WTC11 (cell line): ENCODE data around the gene TSHZ3. TPM values are rescaled to one million over a fixed set of nuclear protein-coding genes. Genes with fewer than 3 reads are reported as not detected.

ENCODE experiments used
- ATAC-seq: fragments of 200-7000 bp; cut with Tn5 transposase; 2 replicates; pipeline ENCODE4 v1.10.0; 2021; ENCODE audit warnings: mild to moderate bottlenecking, moderate library complexity
- CTCF ChIA-PET: fragments of 300-600 bp; sonication (Branson Sonifier 250); formaldehyde crosslinking; loops from one replicate; lab custom pipeline; 2021; ENCODE audit warnings: antibody characterized with exemption; lab: Charles Lee
- POLR2A ChIA-PET: fragments of 350-600 bp; sonication (Branson Sonifier 250); formaldehyde crosslinking; loops from one replicate; lab custom pipeline; 2021; ENCODE audit warnings: antibody characterized with exemption; lab: Charles Lee
- DNase-seq: peaks from one replicate; pipeline ENCODE4 v3.0.0; 2021; ENCODE audit warnings: low spot score
- H3K27ac Mint-ChIP-seq: 2 replicates; pipeline ENCODE4 v1.8.0; 2021; ENCODE audit warnings: mixed read lengths
- H3K27me3 Mint-ChIP-seq: 2 replicates; pipeline ENCODE4 v1.8.0; 2021; ENCODE audit warnings: low read depth, mild to moderate bottlenecking, moderate library complexity, mixed read lengths
- H3K36me3 Mint-ChIP-seq: 2 replicates; pipeline ENCODE4 v1.8.0; 2021; ENCODE audit warnings: mixed read lengths
- H3K4me1 Mint-ChIP-seq: 2 replicates; pipeline ENCODE4 v1.8.0; 2022; ENCODE audit warnings: mixed read lengths
- H3K4me3 Mint-ChIP-seq: 2 replicates; pipeline ENCODE4 v1.8.0; 2021; ENCODE audit warnings: mild to moderate bottlenecking, moderate library complexity, mixed read lengths
- H3K9me3 Mint-ChIP-seq: 2 replicates; pipeline ENCODE4 v1.8.0; 2021; ENCODE audit warnings: mixed read lengths
- CBFB ChIP-seq: sonication (generic); formaldehyde crosslinking; IDR thresholded peaks from 2 replicates; pipeline ENCODE4 v1.8.1; 2022; ENCODE audit warnings: mild to moderate bottlenecking, low read depth, missing genetic modification reagents
- CREB1 ChIP-seq: sonication (generic); formaldehyde crosslinking; IDR thresholded peaks from 2 replicates; pipeline ENCODE4 v1.8.0; 2023; ENCODE audit warnings: mild to moderate bottlenecking, missing genetic modification reagents
- ELF4 ChIP-seq: sonication (generic); formaldehyde crosslinking; IDR thresholded peaks from 2 replicates; pipeline ENCODE4 v1.8.1; 2022; ENCODE audit warnings: low read depth, mild to moderate bottlenecking, moderate library complexity, missing genetic modification reagents
- EMX1 ChIP-seq: fragments of 250-450 bp; sonication (Bioruptor Pico); IDR thresholded peaks from 2 replicates; pipeline ENCODE4 v1.8.0; 2021; ENCODE audit warnings: mild to moderate bottlenecking
- GRHL2 ChIP-seq: fragments of 250-450 bp; sonication (Bioruptor Pico); IDR thresholded peaks from 2 replicates; pipeline ENCODE4 v1.8.0; 2022; ENCODE audit warnings: mild to moderate bottlenecking, moderate library complexity; ENCODE audit not compliant: insufficient replicate concordance, severe bottlenecking
- HMGA2 ChIP-seq: fragments of 250-450 bp; sonication (Bioruptor Pico); IDR thresholded peaks from 2 replicates; pipeline ENCODE4 v1.4.0; 2021; ENCODE audit warnings: mild to moderate bottlenecking, moderate library complexity
- NR2C2 ChIP-seq: sonication (generic); formaldehyde crosslinking; IDR thresholded peaks from 2 replicates; pipeline ENCODE4 v1.8.0; 2022; ENCODE audit warnings: mild to moderate bottlenecking, missing genetic modification reagents
- RORB ChIP-seq: fragments of 250-450 bp; sonication (Bioruptor Pico); IDR thresholded peaks from 2 replicates; pipeline ENCODE4 v1.9.0; 2021; ENCODE audit warnings: mild to moderate bottlenecking
- ZNF121 ChIP-seq: sonication (generic); formaldehyde crosslinking; IDR thresholded peaks from 2 replicates; pipeline ENCODE4 v1.8.0; 2023; ENCODE audit warnings: missing genetic modification reagents
- ZNF396 ChIP-seq: fragments of 250-450 bp; sonication (Bioruptor Pico); IDR thresholded peaks from 2 replicates; pipeline ENCODE4 v1.8.0; 2021; ENCODE audit warnings: mild to moderate bottlenecking, moderate library complexity, borderline replicate concordance
- total RNA-seq: library from RNA; stranded (reverse); gene quantifications from 3 replicates; pipeline ENCODE4 v1.2.3, GENCODE V29; 2021
- TF ChIP-seq, protein P1 (sequence below): sonication (generic); formaldehyde crosslinking; IDR thresholded peaks from 2 replicates; pipeline ENCODE4 v1.8.1; 2023; ENCODE audit warnings: mild to moderate bottlenecking, missing genetic modification reagents, moderate library complexity
- TF ChIP-seq, protein P2 (sequence below): fragments of 250-450 bp; sonication (Bioruptor Pico); IDR thresholded peaks from 2 replicates; pipeline ENCODE4 v1.9.0; 2021; ENCODE audit warnings: mild to moderate bottlenecking
- TF ChIP-seq, protein P3 (sequence below): sonication (generic); formaldehyde crosslinking; conservative IDR thresholded peaks from 2 replicates; pipeline ENCODE4 v1.8.1; 2023; ENCODE audit warnings: mild to moderate bottlenecking, low read depth, missing genetic modification reagents, moderate library complexity
- TF ChIP-seq, protein P4 (sequence below): sonication (generic); formaldehyde crosslinking; IDR thresholded peaks from 2 replicates; pipeline ENCODE4 v1.8.0; 2023; ENCODE audit warnings: mild to moderate bottlenecking, missing genetic modification reagents
- TF ChIP-seq, protein P5 (sequence below): sonication (generic); formaldehyde crosslinking; IDR thresholded peaks from 2 replicates; pipeline ENCODE4 v1.8.1; 2022; ENCODE audit warnings: mild to moderate bottlenecking, missing genetic modification reagents, moderate library complexity, borderline replicate concordance
- TF ChIP-seq, protein P6 (sequence below): fragments of 250-450 bp; sonication (Bioruptor Pico); IDR thresholded peaks from 2 replicates; pipeline ENCODE4 v1.8.0; 2021; ENCODE audit warnings: mild to moderate bottlenecking

The TSHZ3 gene
- total RNA-seq, 1 experiment from 2014 or later, result 21.4 TPM

DNA sequence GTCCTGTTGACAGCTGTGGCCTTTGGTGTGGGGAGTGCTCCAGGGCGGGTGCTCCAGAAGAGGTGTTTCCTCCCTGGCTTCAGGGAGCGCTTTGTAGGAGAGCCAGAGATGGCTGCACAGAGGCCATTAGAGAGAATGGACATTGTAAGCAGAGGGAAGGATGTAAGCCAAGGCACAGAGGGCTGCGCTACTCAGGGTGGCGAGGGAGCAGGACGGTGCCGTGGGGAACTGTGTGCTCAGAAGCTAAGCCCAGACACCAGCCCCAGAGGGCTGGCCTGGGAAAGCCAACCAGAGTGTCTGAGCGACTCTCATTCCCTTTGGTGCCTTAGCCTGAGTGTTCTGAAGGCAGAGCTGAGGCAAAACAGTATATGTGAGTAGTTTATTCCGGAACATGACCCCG is 92.2 kb downstream of the TSHZ3 start:
- CTCF ChIA-PET, result interaction anchor here (1.9 kb wide), 1 partner anchor 203 kb away, joined by 4 read pairs; no protein-coding TSS in a partner anchor
- no peak for DNase-seq

DNA sequence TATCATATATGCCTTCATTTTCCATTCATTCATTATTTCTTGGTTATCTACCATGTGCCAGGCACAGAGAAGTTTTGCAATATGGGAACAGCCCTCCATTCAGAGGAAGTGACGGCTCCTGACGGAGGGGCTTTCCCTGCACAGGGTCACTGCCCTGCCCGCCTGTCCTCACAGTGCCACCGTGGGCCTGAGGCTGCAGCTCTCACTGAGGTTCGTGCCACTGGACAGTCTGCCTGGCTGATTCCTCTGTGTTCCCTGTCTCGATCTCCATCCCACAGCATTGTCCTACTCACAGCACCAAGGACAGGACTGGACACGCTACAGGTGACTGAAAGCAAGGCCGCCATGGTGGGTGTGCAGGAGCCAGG is 92.7 kb downstream of the TSHZ3 start:
- H3K9me3 Mint-ChIP-seq, result no peaks in the 10 kb centered on the region
- DNase-seq (no peak), ATAC-seq (no peak)
- ChIA-PET CTCF (no interaction called here), POLR2A (no interaction called here)
- TF ChIP-seq, protein P1, sequence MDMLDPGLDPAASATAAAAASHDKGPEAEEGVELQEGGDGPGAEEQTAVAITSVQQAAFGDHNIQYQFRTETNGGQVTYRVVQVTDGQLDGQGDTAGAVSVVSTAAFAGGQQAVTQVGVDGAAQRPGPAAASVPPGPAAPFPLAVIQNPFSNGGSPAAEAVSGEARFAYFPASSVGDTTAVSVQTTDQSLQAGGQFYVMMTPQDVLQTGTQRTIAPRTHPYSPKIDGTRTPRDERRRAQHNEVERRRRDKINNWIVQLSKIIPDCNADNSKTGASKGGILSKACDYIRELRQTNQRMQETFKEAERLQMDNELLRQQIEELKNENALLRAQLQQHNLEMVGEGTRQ (CRISPR knock-in tag), result no peak
- TF ChIP-seq, protein P2, sequence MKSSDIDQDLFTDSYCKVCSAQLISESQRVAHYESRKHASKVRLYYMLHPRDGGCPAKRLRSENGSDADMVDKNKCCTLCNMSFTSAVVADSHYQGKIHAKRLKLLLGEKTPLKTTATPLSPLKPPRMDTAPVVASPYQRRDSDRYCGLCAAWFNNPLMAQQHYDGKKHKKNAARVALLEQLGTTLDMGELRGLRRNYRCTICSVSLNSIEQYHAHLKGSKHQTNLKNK (CRISPR knock-in tag), result no peak
- TF ChIP-seq CBFB (CRISPR knock-in tag) (no peak), HMGA2 (no peak), GRHL2 (CRISPR knock-in tag) (no peak), ZNF121 (no peak), RORB (no peak), EMX1 (CRISPR knock-in tag) (no peak), ELF4 (CRISPR knock-in tag) (no peak), NR2C2 (CRISPR knock-in tag) (no peak), CREB1 (CRISPR knock-in tag) (no peak)
- TF ChIP-seq, protein P3, sequence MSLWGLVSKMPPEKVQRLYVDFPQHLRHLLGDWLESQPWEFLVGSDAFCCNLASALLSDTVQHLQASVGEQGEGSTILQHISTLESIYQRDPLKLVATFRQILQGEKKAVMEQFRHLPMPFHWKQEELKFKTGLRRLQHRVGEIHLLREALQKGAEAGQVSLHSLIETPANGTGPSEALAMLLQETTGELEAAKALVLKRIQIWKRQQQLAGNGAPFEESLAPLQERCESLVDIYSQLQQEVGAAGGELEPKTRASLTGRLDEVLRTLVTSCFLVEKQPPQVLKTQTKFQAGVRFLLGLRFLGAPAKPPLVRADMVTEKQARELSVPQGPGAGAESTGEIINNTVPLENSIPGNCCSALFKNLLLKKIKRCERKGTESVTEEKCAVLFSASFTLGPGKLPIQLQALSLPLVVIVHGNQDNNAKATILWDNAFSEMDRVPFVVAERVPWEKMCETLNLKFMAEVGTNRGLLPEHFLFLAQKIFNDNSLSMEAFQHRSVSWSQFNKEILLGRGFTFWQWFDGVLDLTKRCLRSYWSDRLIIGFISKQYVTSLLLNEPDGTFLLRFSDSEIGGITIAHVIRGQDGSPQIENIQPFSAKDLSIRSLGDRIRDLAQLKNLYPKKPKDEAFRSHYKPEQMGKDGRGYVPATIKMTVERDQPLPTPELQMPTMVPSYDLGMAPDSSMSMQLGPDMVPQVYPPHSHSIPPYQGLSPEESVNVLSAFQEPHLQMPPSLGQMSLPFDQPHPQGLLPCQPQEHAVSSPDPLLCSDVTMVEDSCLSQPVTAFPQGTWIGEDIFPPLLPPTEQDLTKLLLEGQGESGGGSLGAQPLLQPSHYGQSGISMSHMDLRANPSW (CRISPR knock-in tag), result no peak
- TF ChIP-seq, protein P4, sequence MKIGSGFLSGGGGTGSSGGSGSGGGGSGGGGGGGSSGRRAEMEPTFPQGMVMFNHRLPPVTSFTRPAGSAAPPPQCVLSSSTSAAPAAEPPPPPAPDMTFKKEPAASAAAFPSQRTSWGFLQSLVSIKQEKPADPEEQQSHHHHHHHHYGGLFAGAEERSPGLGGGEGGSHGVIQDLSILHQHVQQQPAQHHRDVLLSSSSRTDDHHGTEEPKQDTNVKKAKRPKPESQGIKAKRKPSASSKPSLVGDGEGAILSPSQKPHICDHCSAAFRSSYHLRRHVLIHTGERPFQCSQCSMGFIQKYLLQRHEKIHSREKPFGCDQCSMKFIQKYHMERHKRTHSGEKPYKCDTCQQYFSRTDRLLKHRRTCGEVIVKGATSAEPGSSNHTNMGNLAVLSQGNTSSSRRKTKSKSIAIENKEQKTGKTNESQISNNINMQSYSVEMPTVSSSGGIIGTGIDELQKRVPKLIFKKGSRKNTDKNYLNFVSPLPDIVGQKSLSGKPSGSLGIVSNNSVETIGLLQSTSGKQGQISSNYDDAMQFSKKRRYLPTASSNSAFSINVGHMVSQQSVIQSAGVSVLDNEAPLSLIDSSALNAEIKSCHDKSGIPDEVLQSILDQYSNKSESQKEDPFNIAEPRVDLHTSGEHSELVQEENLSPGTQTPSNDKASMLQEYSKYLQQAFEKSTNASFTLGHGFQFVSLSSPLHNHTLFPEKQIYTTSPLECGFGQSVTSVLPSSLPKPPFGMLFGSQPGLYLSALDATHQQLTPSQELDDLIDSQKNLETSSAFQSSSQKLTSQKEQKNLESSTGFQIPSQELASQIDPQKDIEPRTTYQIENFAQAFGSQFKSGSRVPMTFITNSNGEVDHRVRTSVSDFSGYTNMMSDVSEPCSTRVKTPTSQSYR (CRISPR knock-in tag), result no peak
- TF ChIP-seq, protein P5, sequence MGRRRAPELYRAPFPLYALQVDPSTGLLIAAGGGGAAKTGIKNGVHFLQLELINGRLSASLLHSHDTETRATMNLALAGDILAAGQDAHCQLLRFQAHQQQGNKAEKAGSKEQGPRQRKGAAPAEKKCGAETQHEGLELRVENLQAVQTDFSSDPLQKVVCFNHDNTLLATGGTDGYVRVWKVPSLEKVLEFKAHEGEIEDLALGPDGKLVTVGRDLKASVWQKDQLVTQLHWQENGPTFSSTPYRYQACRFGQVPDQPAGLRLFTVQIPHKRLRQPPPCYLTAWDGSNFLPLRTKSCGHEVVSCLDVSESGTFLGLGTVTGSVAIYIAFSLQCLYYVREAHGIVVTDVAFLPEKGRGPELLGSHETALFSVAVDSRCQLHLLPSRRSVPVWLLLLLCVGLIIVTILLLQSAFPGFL, result no peak
- TF ChIP-seq, protein P6, sequence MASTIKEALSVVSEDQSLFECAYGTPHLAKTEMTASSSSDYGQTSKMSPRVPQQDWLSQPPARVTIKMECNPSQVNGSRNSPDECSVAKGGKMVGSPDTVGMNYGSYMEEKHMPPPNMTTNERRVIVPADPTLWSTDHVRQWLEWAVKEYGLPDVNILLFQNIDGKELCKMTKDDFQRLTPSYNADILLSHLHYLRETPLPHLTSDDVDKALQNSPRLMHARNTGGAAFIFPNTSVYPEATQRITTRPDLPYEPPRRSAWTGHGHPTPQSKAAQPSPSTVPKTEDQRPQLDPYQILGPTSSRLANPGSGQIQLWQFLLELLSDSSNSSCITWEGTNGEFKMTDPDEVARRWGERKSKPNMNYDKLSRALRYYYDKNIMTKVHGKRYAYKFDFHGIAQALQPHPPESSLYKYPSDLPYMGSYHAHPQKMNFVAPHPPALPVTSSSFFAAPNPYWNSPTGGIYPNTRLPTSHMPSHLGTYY (CRISPR knock-in tag), result no peak
- peaks cover 49% of the 10 kb centered on the region for H3K4me1 Mint-ChIP-seq
- H3K36me3 Mint-ChIP-seq, result no peaks in the 10 kb centered on the region
- H3K27ac Mint-ChIP-seq, result no peak overlapping the region
- H3K27me3 Mint-ChIP-seq, result no peaks in the 10 kb centered on the region; the same call in 1 of the 2 replicates
- no peak overlapping the region for H3K4me3 Mint-ChIP-seq

More for the DNA sequence above, 92.2 kb downstream of the TSHZ3 start:
- POLR2A ChIA-PET, result no interaction called here
- Mint-ChIP-seq H3K4me1 (peaks cover 53% of the 10 kb centered on the region), H3K27me3 (no peaks in the 10 kb centered on the region; the same call in 1 of the 2 replicates), H3K27ac (no peak overlapping the region), H3K4me3 (no peak overlapping the region), H3K36me3 (no peaks in the 10 kb centered on the region), H3K9me3 (no peaks in the 10 kb centered on the region)
- no peak for TF ChIP-seq ZNF396 (CRISPR knock-in tag)
- no peak for ATAC-seq
